GM23338 (cell line): ENCODE measurements around the gene FHIT. TPM values are rescaled to one million over a fixed set of nuclear protein-coding genes. Genes with fewer than 3 reads are reported as not detected.

Experiments used
- ATAC-seq: fragments of 200-7000 bp; cut with Tn5 transposase; 3 replicates; pipeline ENCODE4 v1.9.1; 2020
- DNase-seq: peaks from one replicate; pipeline ENCODE4 v3.0.0-alpha.2; 2015; ENCODE audit warnings: low spot score
- H2AFZ ChIP-seq: fragments of 200-600 bp; sonication (generic); 2 replicates; pipeline ENCODE4 v1.8.0; 2016; ENCODE audit warnings: antibody characterized with exemption, mild to moderate bottlenecking, moderate library complexity
- H3F3A ChIP-seq: fragments of 200-600 bp; sonication (generic); replicated peaks from 2 replicates; pipeline ENCODE4 v1.8.0; 2017; ENCODE audit warnings: antibody characterized with exemption, mixed run types, low read depth
- H3K27ac ChIP-seq: fragments of 200-600 bp; sonication (generic); 2 replicates; pipeline ENCODE4 v1.6.1; 2016; ENCODE audit warnings: low read depth
- H3K27me3 ChIP-seq: fragments of 200-600 bp; sonication (generic); 2 replicates; pipeline ENCODE4 v1.8.0; 2016; ENCODE audit warnings: mild to moderate bottlenecking, mixed run types, moderate library complexity; ENCODE audit not compliant: insufficient read depth
- H3K36me3 ChIP-seq: fragments of 200-600 bp; sonication (generic); 2 replicates; pipeline ENCODE4 v1.8.0; 2016; ENCODE audit warnings: mild to moderate bottlenecking; ENCODE audit not compliant: insufficient read depth
- H3K4me1 ChIP-seq: fragments of 200-600 bp; sonication (generic); 2 replicates; pipeline ENCODE4 v1.8.0; 2016; ENCODE audit warnings: mild to moderate bottlenecking, moderate library complexity; ENCODE audit not compliant: insufficient read depth
- H3K4me2 ChIP-seq: fragments of 200-600 bp; sonication (generic); 2 replicates; pipeline ENCODE4 v1.7.1; 2017; ENCODE audit warnings: mixed run types
- H3K4me3 ChIP-seq: fragments of 200-600 bp; sonication (generic); 2 replicates; pipeline ENCODE4 v1.6.1; 2016; ENCODE audit warnings: mixed run types
- H3K79me2 ChIP-seq: fragments of 200-600 bp; sonication (generic); replicated peaks from 2 replicates; pipeline ENCODE4 v1.8.0; 2017; ENCODE audit warnings: mild to moderate bottlenecking; ENCODE audit not compliant: insufficient read depth
- H3K9me2 ChIP-seq: fragments of 200-600 bp; sonication (generic); 2 replicates; pipeline ENCODE4 v1.8.0; 2017; ENCODE audit not compliant: insufficient read depth
- H4K20me1 ChIP-seq: fragments of 200-600 bp; sonication (generic); replicated peaks from 2 replicates; pipeline ENCODE4 v1.8.0; 2017; ENCODE audit warnings: mild to moderate bottlenecking; ENCODE audit not compliant: insufficient read depth
- H3K27ac Mint-ChIP-seq: 2 replicates; pipeline ENCODE4 v1.8.0; 2020; ENCODE audit warnings: inconsistent platforms, mild to moderate bottlenecking, moderate library complexity, mixed read lengths
- H3K27me3 Mint-ChIP-seq: 3 replicates; pipeline ENCODE4 v1.8.0; 2022; ENCODE audit warnings: low read depth, mild to moderate bottlenecking, moderate library complexity, mixed read lengths, inconsistent platforms; ENCODE audit not compliant: insufficient read depth, poor library complexity
- H3K36me3 Mint-ChIP-seq: 3 replicates; pipeline ENCODE4 v1.8.0; 2021; ENCODE audit warnings: low read depth, mild to moderate bottlenecking, inconsistent platforms, moderate library complexity, mixed read lengths
- H3K4me1 Mint-ChIP-seq: 3 replicates; pipeline ENCODE4 v1.8.0; 2020; ENCODE audit warnings: mild to moderate bottlenecking, inconsistent platforms, mixed read lengths
- H3K4me3 Mint-ChIP-seq: 3 replicates; pipeline ENCODE4 v1.8.0; 2021; ENCODE audit warnings: moderate library complexity, mild to moderate bottlenecking, inconsistent platforms, mixed read lengths
- H3K9me3 Mint-ChIP-seq: 3 replicates; pipeline ENCODE4 v1.8.0; 2020; ENCODE audit warnings: moderate library complexity, mild to moderate bottlenecking, inconsistent platforms, mixed read lengths
- EZH2 ChIP-seq: fragments of 200-600 bp; sonication (generic); IDR thresholded peaks from one replicate; pipeline ENCODE4 v1.8.0; 2017; ENCODE audit warnings: antibody characterized with exemption, mild to moderate bottlenecking, low read depth; ENCODE audit not compliant: unreplicated experiment
- EZH2phosphoT487 ChIP-seq: fragments of 200-600 bp; sonication (generic); IDR thresholded peaks from one replicate; pipeline ENCODE4 v1.8.1; 2018; ENCODE audit warnings: antibody characterized with exemption; ENCODE audit not compliant: unreplicated experiment
- NANOG ChIP-seq: IDR thresholded peaks from 2 replicates; pipeline ENCODE4 v1.6.1; 2016; ENCODE audit warnings: antibody characterized with exemption, borderline replicate concordance
- POLR2AphosphoS5 ChIP-seq: IDR thresholded peaks from 2 replicates; pipeline ENCODE4 v1.6.1; 2016; ENCODE audit warnings: antibody characterized with exemption, low read depth
- ZNF331 ChIP-seq: fragments of 250-450 bp; sonication (Bioruptor Pico); IDR thresholded peaks from 2 replicates; pipeline ENCODE4 v1.5.0; 2020; ENCODE audit warnings: low read depth, mild to moderate bottlenecking, moderate library complexity
- polyA plus RNA-seq: library from polyadenylated mRNA; unstranded; fragments of >200 nt; fragmentation: Nextera tagmentation; extraction: Ambion mirVana; gene quantifications from 2 replicates; pipeline ENCODE4 v1.2.1, GENCODE V29; 2016
- total RNA-seq: library from RNA; depleted of rRNA; stranded (reverse); fragments of >200 nt; shearing (Covaris generic); gene quantifications from 2 replicates; pipeline ENCODE4 v1.2.3, GENCODE V29; 2014
- TF ChIP-seq, protein P1 (sequence below): fragments of 250-450 bp; sonication (Bioruptor Pico); IDR thresholded peaks from 2 replicates; pipeline ENCODE4 v1.5.0; 2020; ENCODE audit warnings: mild to moderate bottlenecking, moderate library complexity
- TF ChIP-seq, protein P2 (sequence below), 2 experiments: fragments of 200-600 bp in 1 of 2; sonication (generic) in 1 of 2; conservative IDR thresholded peaks; 2 replicates each; pipeline versions ENCODE4 v1.5.1 to v1.6.1; 2016 to 2017; ENCODE audit warnings: antibody characterized with exemption in 2 of 2, low read depth in 2 of 2, mild to moderate bottlenecking in 2 of 2, moderate library complexity in 1 of 2

Gene FHIT
- total and polyA plus RNA-seq, 2 experiments from 2014 or later, result 3.0 to 8.3 TPM

DNA sequence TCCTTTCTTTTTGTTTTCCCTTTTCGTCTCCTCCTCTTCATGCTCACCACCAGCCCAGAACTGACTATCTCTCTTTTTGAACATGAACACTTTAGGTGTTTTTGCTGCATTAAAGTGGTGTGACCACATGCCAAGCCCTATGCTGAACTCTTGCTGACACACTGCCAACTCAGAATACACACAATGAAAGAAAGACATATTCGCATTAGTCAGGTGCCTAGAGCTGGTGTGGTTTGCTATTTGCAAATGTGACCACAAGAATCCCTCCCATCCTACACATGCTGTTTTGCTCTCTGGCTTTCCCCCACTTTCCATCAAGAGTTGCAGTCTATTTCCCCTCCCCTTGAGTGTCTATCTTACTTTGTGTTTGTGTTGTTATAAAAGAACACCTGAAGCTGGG lies 1233.6 kb downstream of the FHIT start (continued):
- TF ChIP-seq, protein P1, sequence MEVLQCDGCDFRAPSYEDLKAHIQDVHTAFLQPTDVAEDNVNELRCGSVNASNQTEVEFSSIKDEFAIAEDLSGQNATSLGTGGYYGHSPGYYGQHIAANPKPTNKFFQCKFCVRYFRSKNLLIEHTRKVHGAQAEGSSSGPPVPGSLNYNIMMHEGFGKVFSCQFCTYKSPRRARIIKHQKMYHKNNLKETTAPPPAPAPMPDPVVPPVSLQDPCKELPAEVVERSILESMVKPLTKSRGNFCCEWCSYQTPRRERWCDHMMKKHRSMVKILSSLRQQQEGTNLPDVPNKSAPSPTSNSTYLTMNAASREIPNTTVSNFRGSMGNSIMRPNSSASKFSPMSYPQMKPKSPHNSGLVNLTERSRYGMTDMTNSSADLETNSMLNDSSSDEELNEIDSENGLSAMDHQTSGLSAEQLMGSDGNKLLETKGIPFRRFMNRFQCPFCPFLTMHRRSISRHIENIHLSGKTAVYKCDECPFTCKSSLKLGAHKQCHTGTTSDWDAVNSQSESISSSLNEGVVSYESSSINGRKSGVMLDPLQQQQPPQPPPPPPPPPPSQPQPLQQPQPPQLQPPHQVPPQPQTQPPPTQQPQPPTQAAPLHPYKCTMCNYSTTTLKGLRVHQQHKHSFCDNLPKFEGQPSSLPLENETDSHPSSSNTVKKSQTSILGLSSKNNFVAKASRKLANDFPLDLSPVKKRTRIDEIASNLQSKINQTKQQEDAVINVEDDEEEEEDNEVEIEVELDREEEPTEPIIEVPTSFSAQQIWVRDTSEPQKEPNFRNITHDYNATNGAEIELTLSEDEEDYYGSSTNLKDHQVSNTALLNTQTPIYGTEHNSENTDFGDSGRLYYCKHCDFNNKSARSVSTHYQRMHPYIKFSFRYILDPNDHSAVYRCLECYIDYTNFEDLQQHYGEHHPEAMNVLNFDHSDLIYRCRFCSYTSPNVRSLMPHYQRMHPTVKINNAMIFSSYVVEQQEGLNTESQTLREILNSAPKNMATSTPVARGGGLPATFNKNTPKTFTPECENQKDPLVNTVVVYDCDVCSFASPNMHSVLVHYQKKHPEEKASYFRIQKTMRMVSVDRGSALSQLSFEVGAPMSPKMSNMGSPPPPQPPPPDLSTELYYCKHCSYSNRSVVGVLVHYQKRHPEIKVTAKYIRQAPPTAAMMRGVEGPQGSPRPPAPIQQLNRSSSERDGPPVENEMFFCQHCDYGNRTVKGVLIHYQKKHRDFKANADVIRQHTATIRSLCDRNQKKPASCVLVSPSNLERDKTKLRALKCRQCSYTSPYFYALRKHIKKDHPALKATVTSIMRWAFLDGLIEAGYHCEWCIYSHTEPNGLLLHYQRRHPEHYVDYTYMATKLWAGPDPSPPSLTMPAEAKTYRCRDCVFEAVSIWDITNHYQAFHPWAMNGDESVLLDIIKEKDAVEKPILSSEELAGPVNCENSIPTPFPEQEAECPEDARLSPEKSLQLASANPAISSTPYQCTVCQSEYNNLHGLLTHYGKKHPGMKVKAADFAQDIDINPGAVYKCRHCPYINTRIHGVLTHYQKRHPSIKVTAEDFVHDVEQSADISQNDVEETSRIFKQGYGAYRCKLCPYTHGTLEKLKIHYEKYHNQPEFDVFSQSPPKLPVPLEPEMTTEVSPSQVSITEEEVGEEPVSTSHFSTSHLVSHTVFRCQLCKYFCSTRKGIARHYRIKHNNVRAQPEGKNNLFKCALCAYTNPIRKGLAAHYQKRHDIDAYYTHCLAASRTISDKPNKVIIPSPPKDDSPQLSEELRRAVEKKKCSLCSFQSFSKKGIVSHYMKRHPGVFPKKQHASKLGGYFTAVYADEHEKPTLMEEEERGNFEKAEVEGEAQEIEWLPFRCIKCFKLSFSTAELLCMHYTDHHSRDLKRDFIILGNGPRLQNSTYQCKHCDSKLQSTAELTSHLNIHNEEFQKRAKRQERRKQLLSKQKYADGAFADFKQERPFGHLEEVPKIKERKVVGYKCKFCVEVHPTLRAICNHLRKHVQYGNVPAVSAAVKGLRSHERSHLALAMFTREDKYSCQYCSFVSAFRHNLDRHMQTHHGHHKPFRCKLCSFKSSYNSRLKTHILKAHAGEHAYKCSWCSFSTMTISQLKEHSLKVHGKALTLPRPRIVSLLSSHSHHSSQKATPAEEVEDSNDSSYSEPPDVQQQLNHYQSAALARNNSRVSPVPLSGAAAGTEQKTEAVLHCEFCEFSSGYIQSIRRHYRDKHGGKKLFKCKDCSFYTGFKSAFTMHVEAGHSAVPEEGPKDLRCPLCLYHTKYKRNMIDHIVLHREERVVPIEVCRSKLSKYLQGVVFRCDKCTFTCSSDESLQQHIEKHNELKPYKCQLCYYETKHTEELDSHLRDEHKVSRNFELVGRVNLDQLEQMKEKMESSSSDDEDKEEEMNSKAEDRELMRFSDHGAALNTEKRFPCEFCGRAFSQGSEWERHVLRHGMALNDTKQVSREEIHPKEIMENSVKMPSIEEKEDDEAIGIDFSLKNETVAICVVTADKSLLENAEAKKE (CRISPR knock-in tag), result no peak
- TF ChIP-seq EZH2, result no peak
- TF ChIP-seq ZNF331 (CRISPR knock-in tag), result no peak
- TF ChIP-seq NANOG, result no peak
- TF ChIP-seq, protein P2, sequence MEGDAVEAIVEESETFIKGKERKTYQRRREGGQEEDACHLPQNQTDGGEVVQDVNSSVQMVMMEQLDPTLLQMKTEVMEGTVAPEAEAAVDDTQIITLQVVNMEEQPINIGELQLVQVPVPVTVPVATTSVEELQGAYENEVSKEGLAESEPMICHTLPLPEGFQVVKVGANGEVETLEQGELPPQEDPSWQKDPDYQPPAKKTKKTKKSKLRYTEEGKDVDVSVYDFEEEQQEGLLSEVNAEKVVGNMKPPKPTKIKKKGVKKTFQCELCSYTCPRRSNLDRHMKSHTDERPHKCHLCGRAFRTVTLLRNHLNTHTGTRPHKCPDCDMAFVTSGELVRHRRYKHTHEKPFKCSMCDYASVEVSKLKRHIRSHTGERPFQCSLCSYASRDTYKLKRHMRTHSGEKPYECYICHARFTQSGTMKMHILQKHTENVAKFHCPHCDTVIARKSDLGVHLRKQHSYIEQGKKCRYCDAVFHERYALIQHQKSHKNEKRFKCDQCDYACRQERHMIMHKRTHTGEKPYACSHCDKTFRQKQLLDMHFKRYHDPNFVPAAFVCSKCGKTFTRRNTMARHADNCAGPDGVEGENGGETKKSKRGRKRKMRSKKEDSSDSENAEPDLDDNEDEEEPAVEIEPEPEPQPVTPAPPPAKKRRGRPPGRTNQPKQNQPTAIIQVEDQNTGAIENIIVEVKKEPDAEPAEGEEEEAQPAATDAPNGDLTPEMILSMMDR (conservative IDR thresholded peaks at IDR 0.05; ENCODE audit: low read depth in 2 of 2), result no peak
- TF ChIP-seq EZH2phosphoT487, result no peak

DNA sequence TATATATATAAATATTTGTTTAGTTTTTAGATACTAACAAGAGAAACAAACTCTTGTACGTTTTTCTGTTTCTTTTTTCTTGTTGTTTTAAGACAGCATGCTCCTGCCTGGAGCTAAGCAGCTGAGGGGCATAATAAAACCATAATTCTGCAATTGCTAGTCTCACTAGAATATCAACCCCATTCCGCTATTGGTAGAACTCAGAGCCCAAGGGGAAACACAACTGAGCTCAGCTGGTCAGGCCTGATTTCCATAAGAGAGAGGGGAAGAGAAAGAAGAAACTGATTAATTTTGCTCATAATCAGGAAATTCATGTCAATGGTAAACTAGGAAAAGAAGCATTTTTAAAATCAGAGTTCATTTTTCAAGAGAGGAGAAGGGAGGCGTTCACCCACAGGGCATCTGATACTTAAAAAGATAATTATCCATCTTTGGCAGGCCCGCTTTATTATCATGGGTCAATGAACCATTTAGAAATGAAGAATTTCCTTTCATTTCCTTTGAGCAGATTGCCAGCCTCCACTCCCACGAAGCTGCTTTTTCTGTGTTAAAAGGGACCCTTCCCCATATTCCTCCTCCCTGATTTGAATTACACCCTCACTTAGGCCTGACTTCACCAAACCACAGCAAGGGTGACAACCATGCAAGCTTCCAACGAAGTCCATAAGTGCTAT lies 1236.1 kb downstream of the FHIT start:
- H3K79me2 ChIP-seq, result no peaks in the 10 kb centered on the region
- Mint-ChIP-seq H3K27me3 (no peaks in the 10 kb centered on the region), H3K4me3 (no peak overlapping the region), H3K36me3 (no peaks in the 10 kb centered on the region), H3K9me3 (no peaks in the 10 kb centered on the region), H3K27ac (no peak overlapping the region), H3K4me1 (peaks cover 12% of the 10 kb centered on the region)
- H3K9me2 ChIP-seq, result peaks cover 14% of the 10 kb centered on the region; the same call in 1 of the 2 replicates
- H3F3A ChIP-seq, result no peaks in the 10 kb centered on the region
- H3K4me2 ChIP-seq, result no peak overlapping the region
- H2AFZ ChIP-seq, result no peak overlapping the region
- H3K27me3 ChIP-seq, result no peaks in the 10 kb centered on the region
- H4K20me1 ChIP-seq, result no peaks in the 10 kb centered on the region
- peaks cover 11% of the 10 kb centered on the region for H3K4me1 ChIP-seq
- H3K4me3 ChIP-seq, result no peak overlapping the region
- H3K27ac ChIP-seq, result no peak overlapping the region
- ATAC-seq (no peak), DNase-seq (no peak)
- H3K36me3 ChIP-seq, result no peaks in the 10 kb centered on the region
- TF ChIP-seq POLR2AphosphoS5, result no peak
- TF ChIP-seq, protein P1 (CRISPR knock-in tag), result no peak
